CD14-positive monocyte (primary cell): ENCODE data around the gene CIAO2A. TPM values are rescaled to one million over a fixed set of nuclear protein-coding genes. Genes with fewer than 3 reads are reported as not detected.
A peak's percentile ranks its signal among the peaks of the same experiment; 100 is the strongest.

Experiments used
- DNase-seq, 3 donors: peaks; one replicate each; pipeline ENCODE4 v3.0.0-alpha.2; 2011 to 2022
- H2AFZ ChIP-seq: 2 replicates; pipeline ENCODE4 v1.6.0; 2012; ENCODE audit warnings: mild to moderate bottlenecking, low read depth, low read length, inconsistent platforms; ENCODE audit not compliant: insufficient read depth, poor library complexity, severe bottlenecking
- H3K27ac ChIP-seq, 2 donors: 1 replicate in 1 of 2; 2 replicates in 1 of 2; pipeline ENCODE4 v1.5.1; 2012 to 2013; ENCODE audit warnings: low read length in 2 of 2, control low read depth in 1 of 2, inconsistent platforms in 1 of 2, low read depth in 1 of 2, mild to moderate bottlenecking in 1 of 2
- H3K27me3 ChIP-seq, 2 donors: one replicate each; pipeline versions ENCODE4 v1.6.0 to v1.6.1; 2011 to 2013; ENCODE audit warnings: low read length in 2 of 2; ENCODE audit not compliant: control insufficient read depth in 2 of 2, insufficient read depth in 2 of 2
- H3K36me3 ChIP-seq, 2 donors: replicated peaks in 1 of 2; 1 replicate in 1 of 2; 2 replicates in 1 of 2; pipeline versions ENCODE4 v1.5.1 to v1.6.1; 2012 to 2013; ENCODE audit warnings: low read length in 2 of 2, control low read depth in 1 of 2, inconsistent platforms in 1 of 2, mild to moderate bottlenecking in 1 of 2; ENCODE audit not compliant: insufficient read depth in 2 of 2, control insufficient read depth in 1 of 2
- H3K4me1 ChIP-seq, 2 donors: 1 replicate in 1 of 2; 2 replicates in 1 of 2; pipeline versions ENCODE4 v1.5.1 to v1.6.1; 2012 to 2013; ENCODE audit warnings: low read length in 2 of 2, control low read depth in 1 of 2, inconsistent platforms in 1 of 2, mild to moderate bottlenecking in 1 of 2, moderate library complexity in 1 of 2; ENCODE audit not compliant: insufficient read depth in 2 of 2, control insufficient read depth in 1 of 2
- H3K4me2 ChIP-seq: replicated peaks from 2 replicates; pipeline ENCODE3; 2012; ENCODE audit warnings: low read length, moderate library complexity, mild to moderate bottlenecking; ENCODE audit not compliant: poor library complexity, severe bottlenecking; ENCODE audit errors: extremely low read depth
- H3K4me3 ChIP-seq, 3 experiments: fragments of 200-600 bp in 1 of 3; sonication (generic) in 1 of 3; replicated peaks in 1 of 3; 1 replicate in 2 of 3; 2 replicates in 1 of 3; pipeline ENCODE4 v1.5.1; 2011 to 2013; ENCODE audit warnings: low read length in 3 of 3, mild to moderate bottlenecking in 3 of 3, control low read depth in 2 of 3, low read depth in 2 of 3, inconsistent platforms in 1 of 3, moderate library complexity in 1 of 3
- H3K79me2 ChIP-seq: 2 replicates; pipeline ENCODE4 v1.6.0; 2012; ENCODE audit warnings: mild to moderate bottlenecking, control low read depth, inconsistent platforms, low read length, moderate library complexity; ENCODE audit not compliant: insufficient read depth
- H3K9ac ChIP-seq: 2 replicates; pipeline ENCODE4 v1.6.0; 2017; ENCODE audit warnings: low read length, mild to moderate bottlenecking; ENCODE audit not compliant: insufficient read depth, poor library complexity, severe bottlenecking
- H3K9me3 ChIP-seq, 2 donors: replicated peaks in 1 of 2; 1 replicate in 1 of 2; 2 replicates in 1 of 2; pipeline versions ENCODE4 v1.5.1 to v1.6.1; 2012 to 2013; ENCODE audit warnings: low read length in 2 of 2, control low read depth in 1 of 2; ENCODE audit not compliant: control insufficient read depth in 1 of 2, insufficient read depth in 1 of 2
- H4K20me1 ChIP-seq: 2 replicates; pipeline ENCODE4 v1.6.0; 2012; ENCODE audit warnings: mild to moderate bottlenecking, low read length, control low read depth, moderate library complexity; ENCODE audit not compliant: insufficient read depth
- H3K27ac Mint-ChIP-seq, 7 donors: one replicate each; pipeline ENCODE4 v1.8.0; 2020; ENCODE audit warnings: mild to moderate bottlenecking in 7 of 7, mixed read lengths in 7 of 7, moderate library complexity in 6 of 7, inconsistent platforms in 2 of 7
- H3K27me3 Mint-ChIP-seq, 3 donors: one replicate each; pipeline ENCODE4 v1.8.0; 2021 to 2022; ENCODE audit warnings: low read depth in 3 of 3, mild to moderate bottlenecking in 3 of 3, mixed read lengths in 3 of 3, moderate library complexity in 3 of 3, inconsistent platforms in 1 of 3
- H3K36me3 Mint-ChIP-seq, 2 donors: one replicate each; pipeline ENCODE4 v1.8.0; 2020; ENCODE audit warnings: mixed read lengths in 2 of 2, inconsistent platforms in 1 of 2, mild to moderate bottlenecking in 1 of 2
- H3K4me1 Mint-ChIP-seq: one replicate; pipeline ENCODE4 v1.8.0; 2020; ENCODE audit warnings: mild to moderate bottlenecking, mixed read lengths
- H3K4me3 Mint-ChIP-seq, 2 donors: one replicate each; pipeline ENCODE4 v1.8.0; 2020; ENCODE audit warnings: mild to moderate bottlenecking in 2 of 2, mixed read lengths in 2 of 2, moderate library complexity in 1 of 2
- H3K9me3 Mint-ChIP-seq, 7 donors: one replicate each; pipeline ENCODE4 v1.8.0; 2020 to 2022; ENCODE audit warnings: mixed read lengths in 7 of 7, mild to moderate bottlenecking in 6 of 7, moderate library complexity in 6 of 7, inconsistent platforms in 2 of 7
- WGBS: methylation state at CpG from one replicate; pipeline ENCODE4 v1.1.5; 2013; ENCODE audit warnings: missing lambda C conversion rate; ENCODE audit not compliant: insufficient coverage; 5-methylcytosine and 5-hydroxymethylcytosine counted together
- intact Hi-C, 2 donors: fragments of 100-400 bp; cut with micrococcal nuclease; formaldehyde crosslinking; loops; one replicate each; pipeline versions ENCODE4 v1.15.0 to v1.15.1; 2023
- polyA plus RNA-seq, 3 donors: library from polyadenylated mRNA; depleted of rRNA in 1 of 3; unstranded in 2 of 3; stranded (reverse) in 1 of 3; fragments of 300-500 nt in 2 of 3; fragments of >200 nt in 1 of 3; fragmentation: Illumina TruSeq in 2 of 3; gene quantifications; 1 replicate in 2 of 3; 2 replicates in 1 of 3; pipeline ENCODE4 v1.2.3, GENCODE V29; 2012 to 2021
- TF ChIP-seq, protein P1 (sequence below): fragments of 200-600 bp; IDR thresholded peaks from one replicate; pipeline ENCODE4 v1.8.0; 2022; ENCODE audit warnings: antibody characterized with exemption, mild to moderate bottlenecking

The CIAO2A gene
- polyA plus RNA-seq, 3 donors, result 98.2 to 265 (median 261) TPM

DNA sequence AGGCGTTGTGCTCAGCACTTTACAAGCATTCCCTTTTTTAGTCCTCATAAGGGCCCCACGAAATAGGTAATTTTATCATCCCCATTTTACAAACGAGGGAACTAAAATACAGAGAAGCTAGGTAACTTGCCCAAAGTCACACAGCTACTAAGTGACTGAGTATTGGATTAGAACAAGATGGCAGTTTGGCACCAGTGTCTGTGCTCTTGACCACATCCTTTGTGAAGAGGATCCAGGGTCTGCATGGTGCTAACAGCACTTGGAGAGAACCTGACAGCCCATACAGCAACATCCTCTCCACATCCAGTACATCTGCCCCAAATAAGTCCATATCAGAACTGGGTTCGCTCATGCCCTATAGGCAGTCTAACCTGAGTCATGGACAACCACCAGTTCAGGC lies 25.5 kb downstream of the CIAO2A start:
- TF ChIP-seq, protein P1, sequence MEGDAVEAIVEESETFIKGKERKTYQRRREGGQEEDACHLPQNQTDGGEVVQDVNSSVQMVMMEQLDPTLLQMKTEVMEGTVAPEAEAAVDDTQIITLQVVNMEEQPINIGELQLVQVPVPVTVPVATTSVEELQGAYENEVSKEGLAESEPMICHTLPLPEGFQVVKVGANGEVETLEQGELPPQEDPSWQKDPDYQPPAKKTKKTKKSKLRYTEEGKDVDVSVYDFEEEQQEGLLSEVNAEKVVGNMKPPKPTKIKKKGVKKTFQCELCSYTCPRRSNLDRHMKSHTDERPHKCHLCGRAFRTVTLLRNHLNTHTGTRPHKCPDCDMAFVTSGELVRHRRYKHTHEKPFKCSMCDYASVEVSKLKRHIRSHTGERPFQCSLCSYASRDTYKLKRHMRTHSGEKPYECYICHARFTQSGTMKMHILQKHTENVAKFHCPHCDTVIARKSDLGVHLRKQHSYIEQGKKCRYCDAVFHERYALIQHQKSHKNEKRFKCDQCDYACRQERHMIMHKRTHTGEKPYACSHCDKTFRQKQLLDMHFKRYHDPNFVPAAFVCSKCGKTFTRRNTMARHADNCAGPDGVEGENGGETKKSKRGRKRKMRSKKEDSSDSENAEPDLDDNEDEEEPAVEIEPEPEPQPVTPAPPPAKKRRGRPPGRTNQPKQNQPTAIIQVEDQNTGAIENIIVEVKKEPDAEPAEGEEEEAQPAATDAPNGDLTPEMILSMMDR, result no peak
- no peak overlapping the region for H3K27ac ChIP-seq
- no peak overlapping the region for H2AFZ ChIP-seq
- H3K9me3 ChIP-seq, result no peaks in the 10 kb centered on the region
- no peaks in the 10 kb centered on the region for H4K20me1 ChIP-seq
- H3K27me3 ChIP-seq, result no peaks in the 10 kb centered on the region
- Mint-ChIP-seq H3K4me1 (peaks cover 40% of the 10 kb centered on the region), H3K27me3 (no peaks in the 10 kb centered on the region), H3K4me3 (no peak overlapping the region), H3K9me3 (peaks cover 0 to 2% (median 0%) of the 10 kb centered on the region in 7 donors), H3K27ac (no peak overlapping the region), H3K36me3 (peaks cover 17 to 19% of the 10 kb centered on the region in 2 donors)
- no peak overlapping the region for H3K4me3 ChIP-seq
- intact Hi-C loops, result loop anchor here (5.0 kb wide), 2 partner anchors 176 to 316 kb away; no protein-coding TSS in a partner anchor
- no peaks in the 10 kb centered on the region for H3K79me2 ChIP-seq
- DNase-seq, result no peak
- no peak overlapping the region for H3K4me2 ChIP-seq
- H3K36me3 ChIP-seq, result peaks cover 16 to 24% of the 10 kb centered on the region in 2 donors
- peaks cover 28 to 40% of the 10 kb centered on the region in 2 donors for H3K4me1 ChIP-seq
- WGBS, result 80% methylated on average over 2 of the region's 4 CpGs
- no peak overlapping the region for H3K9ac ChIP-seq

DNA sequence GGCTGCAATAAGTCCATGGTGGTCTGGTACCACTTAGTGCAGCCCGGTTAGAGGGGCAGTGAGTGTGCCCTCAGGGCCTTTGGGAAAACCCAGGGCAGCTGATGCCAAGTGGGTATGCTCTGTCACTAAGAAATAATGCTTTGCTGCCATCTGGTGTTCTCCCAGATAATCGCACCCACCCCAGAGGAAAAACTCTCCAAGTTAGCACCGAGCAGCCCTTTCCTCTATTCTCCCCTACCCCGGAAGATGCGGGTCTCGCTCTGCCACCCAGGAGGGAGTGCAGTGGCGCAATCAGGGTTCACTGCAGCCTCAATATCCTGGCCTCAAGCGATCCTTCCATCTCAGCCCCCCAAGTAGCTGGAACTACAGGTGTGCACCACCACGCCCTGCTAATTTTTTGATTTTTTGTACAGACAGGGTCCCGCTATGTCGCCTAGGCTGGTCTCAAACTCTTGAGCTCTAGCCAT lies 26.0 kb downstream of the CIAO2A start:
- peaks cover 14% of the 10 kb centered on the region in 2 donors for H3K36me3 Mint-ChIP-seq
- WGBS, result 30% methylated on average over 10 of the region's 11 CpGs
- H3K36me3 ChIP-seq, result peaks cover 11 to 19% of the 10 kb centered on the region in 2 donors
- no peaks in the 10 kb centered on the region for H3K27me3 ChIP-seq
- H3K27ac Mint-ChIP-seq, result peak overlapping the region in 1 of 7 donors; percentile 36
- no peaks in the 10 kb centered on the region for H3K27me3 Mint-ChIP-seq
- no peak overlapping the region for H3K27ac ChIP-seq
- no peaks in the 10 kb centered on the region for H3K9me3 ChIP-seq
- peak overlapping the region; percentile 24 for H2AFZ ChIP-seq
- H3K79me2 ChIP-seq, result no peaks in the 10 kb centered on the region
- no peaks in the 10 kb centered on the region for H4K20me1 ChIP-seq
- H3K4me1 ChIP-seq, result peaks cover 28 to 40% of the 10 kb centered on the region in 2 donors
- peaks cover 0 to 2% (median 0%) of the 10 kb centered on the region in 7 donors for H3K9me3 Mint-ChIP-seq
- DNase-seq, result peak; percentile 50 to 78 (median 70)
- H3K9ac ChIP-seq, result no peak overlapping the region
- H3K4me3 Mint-ChIP-seq, result no peak overlapping the region
- intact Hi-C loops, result loop anchor here (1.0 to 5.0 kb wide), 3 partner anchors 175 to 315 kb away; no protein-coding TSS in a partner anchor
- H3K4me1 Mint-ChIP-seq, result peaks cover 40% of the 10 kb centered on the region
- TF ChIP-seq, protein P1, result peak; percentile 89
- peak overlapping the region; percentile 15 for H3K4me2 ChIP-seq
- no peak overlapping the region for H3K4me3 ChIP-seq
